Measurements from ENCODE around the gene ABCA9. TPM values are rescaled to one million over a fixed set of nuclear protein-coding genes. Genes with fewer than 3 reads are reported as not detected.

Gene ABCA9
- total and polyA plus RNA-seq, 2 of the 13 experiments (the other 11 are each of a cell fraction or from before 2014, with no cell fraction given): 0.04 TPM; not detected in 1

GRCh38 chr17:69084911-69085310 lies 24.2 kb upstream of the ABCA9 start (continued):
- TF ChIP-seq ZNF180 (CRISPR knock-in tag; IDR thresholded peaks at IDR 0.05; ENCODE audit: borderline replicate concordance, low read depth): no peak
- no peak for TF ChIP-seq SIX1 (CRISPR knock-in tag; IDR thresholded peaks at IDR 0.05; ENCODE audit: borderline replicate concordance)
- no peak for TF ChIP-seq ZBTB46 (CRISPR knock-in tag; IDR thresholded peaks at IDR 0.05; ENCODE audit: borderline replicate concordance)
- TF ChIP-seq THAP7 (CRISPR knock-in tag; IDR thresholded peaks at IDR 0.05): no peak
- no peak for TF ChIP-seq ZUFSP (CRISPR knock-in tag; IDR thresholded peaks at IDR 0.05; ENCODE audit: borderline replicate concordance)
- peak; percentile 49; the same call in 1 of the 2 replicates for TF ChIP-seq ZBTB21 (CRISPR knock-in tag; IDR thresholded peaks at IDR 0.05)
- no peak for TF ChIP-seq JUNB (CRISPR knock-in tag; IDR thresholded peaks at IDR 0.05; ENCODE audit: borderline replicate concordance)
- TF ChIP-seq NR2F6 (IDR thresholded peaks at IDR 0.05): no peak
- no peak for TF ChIP-seq NR2F6 (CRISPR knock-in tag; IDR thresholded peaks at IDR 0.05)
- TF ChIP-seq POGZ (CRISPR knock-in tag; IDR thresholded peaks at IDR 0.05): peak; percentile 76
- no peak for TF ChIP-seq ZNF512B (CRISPR knock-in tag; IDR thresholded peaks at IDR 0.05; ENCODE audit: borderline replicate concordance)
- no peak for TF ChIP-seq MTF1 (CRISPR knock-in tag; IDR thresholded peaks at IDR 0.05)
- TF ChIP-seq GFI1 (CRISPR knock-in tag; IDR thresholded peaks at IDR 0.05; ENCODE audit: borderline replicate concordance): no peak
- TF ChIP-seq POLR2G (IDR thresholded peaks at IDR 0.05; ENCODE audit: low read depth, low read length): no peak
- no peak for TF ChIP-seq NFYC (CRISPR knock-in tag; IDR thresholded peaks at IDR 0.05)
- peak; percentile 44; the same call in 1 of the 2 replicates for TF ChIP-seq NFKB2 (CRISPR knock-in tag; IDR thresholded peaks at IDR 0.05; ENCODE audit: borderline replicate concordance)
- no peak for TF ChIP-seq ZNF331 (CRISPR knock-in tag; IDR thresholded peaks at IDR 0.05)
- no peak for TF ChIP-seq SMARCE1 (IDR thresholded peaks at IDR 0.05; ENCODE audit: borderline replicate concordance)
- TF ChIP-seq HMGA1 (CRISPR knock-in tag; conservative IDR thresholded peaks at IDR 0.05): no peak
- TF ChIP-seq ZBTB43 (CRISPR knock-in tag; conservative IDR thresholded peaks at IDR 0.05): no peak
- peak; percentile 42 for TF ChIP-seq XRCC5 (optimal IDR thresholded peaks at IDR 0.05; ENCODE audit: low read length)
- TF ChIP-seq ARHGAP35 (CRISPR knock-in tag; IDR thresholded peaks at IDR 0.05; ENCODE audit: borderline replicate concordance): no peak
- no peak for TF ChIP-seq SRSF1 (optimal IDR thresholded peaks at IDR 0.05; ENCODE audit: low read depth, low read length)
- TF ChIP-seq ZMYM4 (CRISPR knock-in tag; IDR thresholded peaks at IDR 0.05): peak; percentile 91
- no peak for TF ChIP-seq BCL6 (CRISPR knock-in tag; IDR thresholded peaks at IDR 0.05)
